ENCODE results near the gene P2RY6.
"Not testable (repeated sequence)": the region's sequence is repeated elsewhere in the genome, so short reads cannot be mapped to it uniquely, and the experiment has no call there.

P2RY6 gene

DNA sequence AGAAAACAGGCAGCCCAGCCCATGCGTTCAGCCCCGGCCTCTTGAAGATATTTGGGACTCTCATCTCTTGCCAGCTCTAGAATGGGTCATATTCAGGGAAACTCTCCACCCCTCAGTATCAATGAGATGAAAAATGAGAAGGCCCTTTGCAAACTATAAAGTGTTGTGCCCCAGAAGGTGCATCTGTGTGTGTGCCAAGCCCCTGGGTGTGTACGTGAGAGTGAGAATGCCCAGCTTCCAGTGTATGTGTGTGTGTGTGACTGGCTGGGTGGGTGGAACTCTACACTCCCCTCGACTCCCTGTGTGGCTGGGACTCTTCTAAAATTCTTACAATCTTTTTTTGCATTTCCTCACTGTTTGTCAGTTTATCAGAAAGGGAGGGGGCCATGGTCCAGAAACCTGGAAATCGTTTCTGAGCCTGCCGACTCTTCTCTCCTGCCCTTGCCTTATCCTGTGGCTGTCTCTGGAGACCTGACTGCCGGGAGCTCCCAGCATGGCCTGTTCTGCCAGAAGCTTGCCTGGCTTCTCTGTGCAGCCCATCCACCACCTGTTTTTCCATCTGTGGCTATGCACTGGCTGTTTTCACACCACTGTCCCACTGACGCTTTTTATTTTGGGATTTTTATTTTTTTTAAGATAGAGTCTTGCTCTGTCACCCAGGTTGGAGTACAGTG lies 1.2 kb downstream of the P2RY6 start:
- no peak for TF ChIP-seq ARNT (IDR thresholded peaks at IDR 0.05)
- TF ChIP-seq, protein P1, sequence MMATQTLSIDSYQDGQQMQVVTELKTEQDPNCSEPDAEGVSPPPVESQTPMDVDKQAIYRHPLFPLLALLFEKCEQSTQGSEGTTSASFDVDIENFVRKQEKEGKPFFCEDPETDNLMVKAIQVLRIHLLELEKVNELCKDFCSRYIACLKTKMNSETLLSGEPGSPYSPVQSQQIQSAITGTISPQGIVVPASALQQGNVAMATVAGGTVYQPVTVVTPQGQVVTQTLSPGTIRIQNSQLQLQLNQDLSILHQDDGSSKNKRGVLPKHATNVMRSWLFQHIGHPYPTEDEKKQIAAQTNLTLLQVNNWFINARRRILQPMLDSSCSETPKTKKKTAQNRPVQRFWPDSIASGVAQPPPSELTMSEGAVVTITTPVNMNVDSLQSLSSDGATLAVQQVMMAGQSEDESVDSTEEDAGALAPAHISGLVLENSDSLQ (IDR thresholded peaks at IDR 0.05), result no peak
- TF ChIP-seq LEF1 (IDR thresholded peaks at IDR 0.05; ENCODE audit: borderline replicate concordance), result no peak
- no peak for TF ChIP-seq HDGF (IDR thresholded peaks at IDR 0.05; ENCODE audit: borderline replicate concordance)
- CTCF ChIA-PET, result interaction anchor here (1.7 kb wide), 1 partner anchor 37 kb away, joined by 4 read pairs; no protein-coding TSS in a partner anchor
- no peak for DNase-seq (ENCODE audit: extremely low spot score)
- POLR2A ChIA-PET, result no interaction called here

DNA sequence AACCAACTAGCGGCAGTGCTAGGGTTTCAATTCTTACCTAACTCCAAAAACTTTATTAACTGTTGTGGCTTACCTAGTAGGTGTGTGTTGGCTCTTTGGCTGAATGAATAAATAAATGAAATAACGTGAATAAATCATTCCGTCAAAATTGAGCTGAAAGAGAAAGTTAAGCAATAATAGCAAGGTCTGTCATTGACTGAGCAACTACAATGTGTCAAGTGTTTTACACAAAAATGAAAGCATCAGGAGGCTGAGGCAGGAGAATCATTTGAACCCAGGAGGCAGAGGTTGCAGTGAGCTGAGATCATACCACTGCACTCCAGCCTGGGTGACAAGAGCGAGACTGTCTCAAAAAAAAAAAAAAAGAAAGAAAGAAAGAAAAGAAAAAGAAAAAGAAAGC lies 2.1 kb downstream of the P2RY6 start:
- POLR2A ChIA-PET; DNase-seq (ENCODE audit: extremely low spot score): not testable (repeated sequence)
- CTCF ChIA-PET, result interaction anchor here (0.6 to 1.7 kb wide), 3 partner anchors 15 to 90 kb away, joined by 3 to 7 read pairs (median 4); no protein-coding TSS in a partner anchor

DNA sequence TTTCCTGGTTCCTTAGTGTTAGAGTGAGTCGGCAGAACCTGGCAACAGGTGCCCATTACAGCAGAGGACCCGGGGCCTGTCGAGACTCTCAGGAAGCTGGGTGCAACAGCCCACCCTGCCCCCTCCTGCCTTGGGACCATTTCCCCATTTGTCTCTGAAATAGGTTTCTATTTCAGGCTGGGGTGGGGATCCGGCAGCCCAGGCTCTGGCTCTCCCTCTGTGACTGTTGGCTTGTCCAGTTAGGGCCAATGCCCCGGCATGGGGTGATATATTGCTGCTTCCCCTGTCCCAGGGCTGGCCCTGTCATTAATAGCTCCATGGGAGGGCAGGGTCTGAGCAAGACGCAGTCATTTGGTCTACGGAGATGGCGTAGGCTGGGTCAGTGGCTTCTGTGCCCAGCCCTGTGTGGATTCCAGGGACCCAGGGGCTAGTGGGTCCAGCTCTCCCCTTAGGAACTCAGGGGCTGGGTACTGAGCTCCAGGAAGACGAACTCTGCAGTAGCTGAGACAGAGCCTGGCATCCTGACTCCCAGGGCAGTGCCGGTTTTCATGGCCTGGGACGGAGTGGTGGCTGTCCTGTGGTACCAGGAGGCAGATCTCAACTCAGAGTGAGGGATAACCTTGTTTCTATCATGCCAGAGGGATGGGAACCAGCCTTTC lies 2.7 kb downstream of the P2RY6 start:
- no peak for DNase-seq (ENCODE audit: extremely low spot score)
- ChIA-PET CTCF (interaction anchor here (0.6 to 1.4 kb wide), 2 partner anchors 14 to 91 kb away, joined by 3 to 7 read pairs; no protein-coding TSS in a partner anchor), POLR2A (no interaction called here)
- TF ChIP-seq SP1 (IDR thresholded peaks at IDR 0.05) (no peak), CTBP1 (IDR thresholded peaks at IDR 0.05; ENCODE audit: borderline replicate concordance) (no peak), TARDBP (IDR thresholded peaks at IDR 0.05) (no peak), SUZ12 (IDR thresholded peaks at IDR 0.05) (no peak), ZNF384 (IDR thresholded peaks at IDR 0.05) (no peak), FOXA1 (IDR thresholded peaks at IDR 0.05) (no peak), HDGF (IDR thresholded peaks at IDR 0.05; ENCODE audit: borderline replicate concordance) (no peak), BHLHE40 (IDR thresholded peaks at IDR 0.05; ENCODE audit: borderline replicate concordance) (no peak), L3MBTL2 (conservative IDR thresholded peaks at IDR 0.05) (no peak), FOXM1 (IDR thresholded peaks at IDR 0.05; ENCODE audit: borderline replicate concordance) (no peak), NFRKB (IDR thresholded peaks at IDR 0.05) (no peak), ELF4 (IDR thresholded peaks at IDR 0.05) (no peak), ARNT (IDR thresholded peaks at IDR 0.05) (no peak)
- TF ChIP-seq, protein P1 (IDR thresholded peaks at IDR 0.05), result no peak

DNA sequence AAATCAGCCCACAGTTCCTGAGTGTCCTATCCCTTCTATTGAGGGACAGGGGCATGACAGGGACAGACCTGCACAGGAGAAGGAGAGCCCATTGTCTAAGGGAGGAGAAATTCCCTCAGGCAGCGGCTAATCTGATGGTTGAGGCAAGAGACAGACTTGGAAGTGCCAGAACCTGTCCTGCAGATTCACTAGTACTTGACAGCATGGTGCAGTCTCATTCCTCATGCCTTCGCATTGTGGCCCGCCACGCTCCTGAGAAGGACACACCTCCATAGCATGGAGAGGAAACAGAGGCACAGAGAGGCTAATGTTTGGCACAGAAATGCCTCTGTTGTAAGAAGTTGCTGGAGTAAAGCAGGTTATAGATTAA lies 3.2 kb downstream of the P2RY6 start:
- ChIA-PET POLR2A (no interaction called here), CTCF (interaction anchor here (1.4 kb wide), 1 partner anchor 14 kb away, joined by 7 read pairs; no protein-coding TSS in a partner anchor)
- no peak for TF ChIP-seq ZNF384 (IDR thresholded peaks at IDR 0.05)
- TF ChIP-seq HDGF (IDR thresholded peaks at IDR 0.05; ENCODE audit: borderline replicate concordance), result no peak
- no peak for TF ChIP-seq ELF4 (IDR thresholded peaks at IDR 0.05)
- TF ChIP-seq FOXA1 (IDR thresholded peaks at IDR 0.05), result no peak
- TF ChIP-seq TARDBP (IDR thresholded peaks at IDR 0.05), result no peak
- no peak for DNase-seq (ENCODE audit: extremely low spot score)

DNA sequence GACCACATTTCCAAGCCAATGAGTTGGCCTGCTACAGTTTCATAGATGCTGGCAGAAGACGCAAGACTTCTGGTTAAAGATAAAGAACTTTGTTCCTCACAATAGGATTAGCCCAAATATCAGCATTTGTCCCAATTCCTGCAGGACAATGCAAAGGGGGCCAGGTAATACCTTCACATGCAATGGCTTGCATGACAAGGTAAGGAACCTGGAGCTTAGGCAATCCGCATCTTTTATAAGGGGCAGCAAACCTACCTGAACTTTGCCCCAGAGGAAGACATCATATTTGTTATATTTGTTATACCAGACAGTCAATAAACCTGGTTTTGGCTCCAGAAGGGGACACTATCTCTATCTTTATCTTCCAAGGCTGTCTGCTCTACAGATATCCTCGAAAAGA lies 5.3 kb downstream of the P2RY6 start:
- no peak for TF ChIP-seq HDGF (IDR thresholded peaks at IDR 0.05; ENCODE audit: borderline replicate concordance)
- no peak for DNase-seq (ENCODE audit: extremely low spot score)
- CTCF ChIA-PET, result interaction anchor here (1.1 to 3.8 kb wide), 2 partner anchors 12 kb away, joined by 3 to 14 read pairs; no protein-coding TSS in a partner anchor
- POLR2A ChIA-PET, result no interaction called here

DNA sequence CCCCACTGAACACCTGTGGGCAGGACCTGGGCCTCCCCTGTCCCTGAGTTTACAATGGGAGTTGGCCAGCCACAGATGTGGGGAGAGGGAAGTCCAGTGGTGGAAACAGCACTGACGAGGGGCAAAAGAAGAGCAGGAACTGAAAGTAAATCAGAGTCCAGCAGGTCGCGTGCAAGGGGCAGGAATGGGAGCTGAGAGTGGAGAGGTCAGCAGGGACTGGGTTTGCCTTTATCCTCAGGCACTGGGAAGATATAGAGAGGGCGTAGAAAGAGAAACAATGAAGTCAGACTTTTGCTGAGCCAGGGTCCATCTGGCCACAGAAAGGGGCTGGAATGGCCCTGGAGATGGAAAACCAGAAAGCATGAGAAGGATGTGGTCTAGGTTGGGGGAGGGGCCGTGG lies 8.5 kb downstream of the P2RY6 start:
- CTCF ChIA-PET, result interaction anchor here (3.8 kb wide), 1 partner anchor 9 kb away, joined by 14 read pairs; no protein-coding TSS in a partner anchor
- TF ChIP-seq, protein P1 (IDR thresholded peaks at IDR 0.05), result no peak
- TF ChIP-seq TARDBP (IDR thresholded peaks at IDR 0.05) (no peak), SP1 (IDR thresholded peaks at IDR 0.05) (no peak), SUZ12 (IDR thresholded peaks at IDR 0.05) (no peak), NFRKB (IDR thresholded peaks at IDR 0.05) (no peak), CTBP1 (IDR thresholded peaks at IDR 0.05; ENCODE audit: borderline replicate concordance) (no peak), ARNT (IDR thresholded peaks at IDR 0.05) (no peak), FOXM1 (IDR thresholded peaks at IDR 0.05; ENCODE audit: borderline replicate concordance) (no peak)
- POLR2A ChIA-PET, result no interaction called here
- DNase-seq (ENCODE audit: extremely low spot score), result no peak

DNA sequence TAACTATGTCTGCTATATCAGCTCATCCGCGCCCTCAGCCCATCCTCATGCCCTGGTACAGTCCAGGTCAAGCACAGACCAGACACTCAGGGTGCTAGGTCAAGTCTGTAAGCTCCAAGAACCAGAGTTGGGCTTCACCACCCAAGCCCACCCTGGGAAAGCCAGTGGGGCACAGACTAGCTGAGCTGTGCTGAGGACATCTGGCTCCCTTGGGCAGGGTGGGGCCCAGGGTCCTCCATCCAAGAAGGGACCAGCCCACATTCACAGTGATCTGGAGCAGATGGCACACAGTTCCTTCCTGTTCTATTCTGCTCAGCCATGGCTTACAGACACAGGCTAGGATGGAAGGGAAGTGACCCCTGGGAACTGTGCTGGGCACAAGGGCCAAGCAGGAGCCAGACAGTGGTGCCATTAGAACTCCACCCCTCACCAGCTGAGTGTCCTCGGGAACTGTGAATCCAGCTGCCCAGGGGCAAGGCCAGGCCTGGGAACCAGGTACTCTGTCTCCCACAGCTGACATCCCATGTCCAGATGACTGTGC lies 9.1 kb downstream of the P2RY6 start:
- POLR2A ChIA-PET, result no interaction called here
- CTCF ChIA-PET, result interaction anchor here (3.8 kb wide), 1 partner anchor 8 kb away, joined by 14 read pairs; no protein-coding TSS in a partner anchor
- DNase-seq (ENCODE audit: extremely low spot score), result no peak
- TF ChIP-seq FOXK2 (IDR thresholded peaks at IDR 0.05) (no peak), CTBP1 (IDR thresholded peaks at IDR 0.05; ENCODE audit: borderline replicate concordance) (no peak), NFRKB (IDR thresholded peaks at IDR 0.05) (no peak), FOXA1 (IDR thresholded peaks at IDR 0.05) (no peak), FOXM1 (IDR thresholded peaks at IDR 0.05; ENCODE audit: borderline replicate concordance) (no peak), L3MBTL2 (conservative IDR thresholded peaks at IDR 0.05) (no peak), SUZ12 (IDR thresholded peaks at IDR 0.05) (no peak), BHLHE40 (IDR thresholded peaks at IDR 0.05; ENCODE audit: borderline replicate concordance) (no peak), ZNF384 (IDR thresholded peaks at IDR 0.05) (no peak), ELF4 (IDR thresholded peaks at IDR 0.05) (no peak), TARDBP (IDR thresholded peaks at IDR 0.05) (no peak)

Data from HEK293T (cell line).